Fibroblast of the conjunctiva (primary cell): ENCODE measurements around the gene NAV3.

Experiments
- DNase-seq: peaks from one replicate; pipeline ENCODE4 v3.0.0-alpha.2; 2010; ENCODE audit warnings: low read depth

Gene NAV3

DNA sequence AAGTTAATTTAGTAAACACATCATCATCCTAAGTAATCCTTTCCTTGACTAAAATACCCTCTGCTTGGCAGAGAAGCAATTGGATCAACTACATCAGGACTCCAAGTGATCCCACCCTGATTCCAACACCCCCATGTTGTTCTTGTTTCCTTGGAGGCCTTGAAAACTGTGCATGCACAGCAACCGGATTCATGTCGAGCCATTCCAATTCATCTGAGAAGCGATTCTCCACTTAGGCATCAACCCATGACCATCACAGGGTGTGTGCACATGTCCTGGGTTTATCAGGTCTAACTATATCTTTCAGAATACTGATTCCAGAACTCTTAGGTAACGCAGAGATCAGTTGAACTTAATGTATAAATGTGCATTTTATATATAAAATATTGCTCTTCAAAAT lies 163.0 kb downstream of the NAV3 start:
- no peak for DNase-seq

GRCh38 chr12:77995436-77996167 lies 164.9 kb downstream of the NAV3 start:
- peak; percentile 9 for DNase-seq

DNA sequence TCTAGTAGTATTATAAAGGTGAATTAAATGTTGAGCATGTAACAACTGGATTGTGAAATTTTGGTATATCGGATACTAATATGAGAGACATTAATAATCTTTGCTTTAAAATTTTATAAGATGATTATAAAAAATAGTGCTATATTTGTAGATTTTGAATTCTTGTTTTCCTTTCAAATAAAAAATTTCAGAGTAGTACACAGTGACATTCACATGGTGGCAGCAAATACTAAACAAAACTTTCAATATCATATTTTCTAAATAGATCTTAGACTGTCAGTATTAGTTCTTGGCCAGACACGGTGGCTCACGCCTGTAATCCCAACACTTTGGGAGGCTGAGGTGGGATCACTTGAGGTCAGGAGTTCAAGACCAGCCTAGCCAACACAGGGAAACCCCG lies 166.0 kb downstream of the NAV3 start:
- no peak for DNase-seq

DNA sequence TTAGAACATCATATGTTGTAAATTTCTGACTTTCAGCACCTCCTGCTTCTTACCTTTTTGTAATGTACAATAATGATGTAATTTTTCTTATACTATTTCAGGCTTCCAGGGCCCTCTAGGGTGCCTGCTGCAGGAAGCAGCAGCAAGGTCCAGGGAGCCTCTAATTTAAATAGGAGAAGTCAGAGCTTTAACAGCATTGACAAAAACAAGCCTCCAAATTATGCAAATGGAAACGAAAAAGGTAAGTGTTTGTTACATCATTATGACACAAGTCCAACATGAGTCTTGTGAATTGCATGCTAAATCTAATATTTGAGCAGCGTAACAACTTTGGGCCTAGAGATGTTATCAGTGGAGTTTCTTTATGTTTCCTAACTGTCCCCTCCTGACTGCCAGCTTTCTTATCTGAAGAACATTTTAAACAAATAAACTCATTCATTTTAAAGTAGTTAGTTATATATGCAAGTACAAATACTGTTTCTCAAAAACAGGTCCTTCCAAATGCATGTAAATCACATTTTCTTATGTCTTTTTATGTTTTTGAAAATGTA lies 167.6 kb downstream of the NAV3 start:
- DNase-seq = no peak

DNA sequence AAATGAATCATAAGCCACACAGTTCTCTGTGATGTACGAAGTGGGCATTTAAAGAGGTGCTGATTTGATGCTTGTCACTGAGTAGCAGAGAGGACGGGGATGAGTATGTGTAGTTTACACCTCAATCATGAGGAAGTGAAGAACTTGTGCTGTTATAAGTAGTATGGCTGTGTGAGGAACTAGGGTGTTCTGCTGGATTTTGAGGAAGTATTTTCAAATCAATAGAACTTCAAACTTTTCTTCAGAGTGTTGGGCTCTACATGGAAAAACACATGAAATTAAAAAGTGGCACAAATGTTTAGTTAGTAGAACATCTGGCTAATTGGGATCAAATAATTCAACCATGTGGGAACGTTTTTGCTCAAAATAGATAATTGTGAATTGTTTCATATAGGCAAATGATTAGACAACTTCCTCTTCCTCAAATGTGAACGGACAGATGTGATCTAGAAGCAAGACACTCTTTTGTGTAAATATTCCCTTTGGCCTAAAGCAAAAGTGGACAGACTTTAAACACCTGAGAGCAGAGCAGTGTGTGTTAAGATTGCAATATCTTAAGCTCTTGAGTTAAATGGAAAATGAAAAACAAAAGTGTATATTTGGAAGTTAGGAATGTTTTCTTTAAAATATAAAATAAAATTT lies 168.5 kb downstream of the NAV3 start:
- DNase-seq = no peak

DNA sequence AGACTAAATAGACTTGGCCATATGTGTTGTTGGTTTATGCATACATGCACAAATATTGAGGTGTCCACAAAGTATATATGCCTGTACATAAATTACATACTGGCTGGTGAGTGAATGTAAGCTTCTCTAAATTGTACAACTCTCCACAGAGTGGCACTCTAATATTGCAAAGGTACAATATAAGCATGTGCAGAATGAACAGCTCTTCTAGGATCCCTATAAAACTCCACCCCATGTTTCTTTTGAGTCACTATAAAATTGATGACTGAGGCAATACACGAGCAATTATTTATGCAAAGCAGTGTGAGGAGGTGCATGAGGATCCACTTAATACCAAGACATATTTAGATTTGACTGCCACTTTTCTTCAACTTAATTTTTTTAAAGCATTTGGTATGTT lies 172.2 kb downstream of the NAV3 start:
- peak; percentile 5 for DNase-seq

GRCh38 chr12:78004249-78005093 lies 173.8 kb downstream of the NAV3 start:
- DNase-seq = no peak

GRCh38 chr12:78005094-78005492 lies 174.4 kb downstream of the NAV3 start:
- no peak for DNase-seq

GRCh38 chr12:78007173-78007572 lies 176.5 kb downstream of the NAV3 start:
- no peak for DNase-seq

GRCh38 chr12:78009031-78009430 lies 178.3 kb downstream of the NAV3 start:
- DNase-seq = no peak

DNA sequence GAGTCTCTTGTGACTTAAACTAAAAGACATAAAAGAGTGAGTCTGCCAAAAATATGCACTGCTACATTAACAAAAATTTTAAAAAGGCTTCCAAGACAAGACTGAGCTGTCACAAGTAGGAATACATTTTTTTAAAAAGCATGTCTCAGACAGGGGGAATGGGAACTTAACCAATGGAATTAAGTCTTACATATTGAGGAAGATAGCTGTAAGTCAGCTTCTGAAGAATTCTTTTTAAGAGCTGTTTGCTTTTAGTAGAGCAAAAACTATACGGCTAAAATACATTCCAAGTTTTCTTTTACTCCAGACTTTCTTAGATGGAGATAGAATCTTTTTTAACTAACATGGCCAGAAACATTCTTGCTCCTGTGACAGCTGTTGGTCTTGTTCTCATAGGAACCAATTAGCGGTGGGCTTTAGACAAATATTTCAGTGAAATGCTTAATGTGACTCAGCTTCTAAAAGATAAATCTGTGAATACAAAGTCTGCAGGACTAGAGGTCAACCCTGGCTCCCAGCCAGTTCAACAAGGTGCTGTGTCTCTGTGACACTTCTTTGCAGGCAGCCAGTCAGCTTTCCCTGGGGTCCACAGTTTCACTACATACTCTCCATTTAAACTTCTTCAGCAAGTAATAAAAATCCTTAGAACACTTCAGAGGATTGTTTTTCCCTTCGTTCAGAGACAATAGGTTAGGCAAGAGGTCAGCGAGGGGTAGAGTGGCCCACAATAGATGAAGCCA lies 187.6 kb downstream of the NAV3 start:
- no peak for DNase-seq

- DNase-seq = no peak
These were observed 188.2 kb downstream of the NAV3 start for GRCh38 chr12:78018939-78019338.

GRCh38 chr12:78028426-78028825 lies 197.7 kb downstream of the NAV3 start:
- no peak for DNase-seq

DNA sequence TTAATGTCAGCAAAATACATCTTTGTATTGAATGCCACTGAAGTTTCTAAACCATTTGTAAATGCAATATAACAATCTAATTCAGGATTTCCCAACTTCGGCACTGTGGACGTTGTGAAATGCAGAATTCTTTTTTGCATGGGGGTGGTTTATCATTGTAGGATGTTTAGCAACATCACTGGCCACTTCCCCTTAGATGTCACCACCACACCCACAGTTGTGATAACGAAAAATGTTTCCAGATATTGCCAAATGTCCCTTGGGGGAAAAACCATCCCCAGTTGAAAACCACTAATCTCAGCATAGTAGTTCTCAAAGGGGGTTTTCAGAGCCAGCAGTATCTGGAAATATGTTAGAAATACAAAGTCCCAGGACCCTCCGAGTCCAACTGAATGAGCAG lies 203.3 kb downstream of the NAV3 start:
- peak; percentile 22 for DNase-seq

- DNase-seq = no peak
These were observed 205.4 kb downstream of the NAV3 start for GRCh38 chr12:78035901-78036606.

DNA sequence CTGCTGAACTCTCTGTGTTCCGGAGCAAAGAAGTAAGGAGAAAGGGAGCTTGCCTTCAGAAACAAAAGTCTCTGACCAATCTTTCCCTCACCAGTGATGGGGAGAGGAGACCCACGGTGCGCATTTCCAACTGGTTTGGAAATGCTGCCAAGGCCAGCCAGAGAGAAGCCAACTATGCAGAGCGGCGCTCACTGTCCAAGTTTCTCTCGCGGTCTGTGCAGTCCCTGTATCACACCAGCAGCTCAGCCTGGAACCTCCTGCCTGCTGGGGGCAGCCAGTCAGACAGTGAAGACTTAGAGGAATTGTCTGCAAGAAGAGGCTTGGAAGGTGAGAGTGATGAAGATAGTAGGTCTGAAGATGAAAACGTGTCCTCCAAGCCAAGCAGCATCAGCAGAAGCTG lies 206.2 kb downstream of the NAV3 start:
- no peak for DNase-seq

GRCh38 chr12:78037707-78038106 lies 207.0 kb downstream of the NAV3 start:
- no peak for DNase-seq

GRCh38 chr12:78038541-78038940 lies 207.8 kb downstream of the NAV3 start:
- no peak for DNase-seq

DNA sequence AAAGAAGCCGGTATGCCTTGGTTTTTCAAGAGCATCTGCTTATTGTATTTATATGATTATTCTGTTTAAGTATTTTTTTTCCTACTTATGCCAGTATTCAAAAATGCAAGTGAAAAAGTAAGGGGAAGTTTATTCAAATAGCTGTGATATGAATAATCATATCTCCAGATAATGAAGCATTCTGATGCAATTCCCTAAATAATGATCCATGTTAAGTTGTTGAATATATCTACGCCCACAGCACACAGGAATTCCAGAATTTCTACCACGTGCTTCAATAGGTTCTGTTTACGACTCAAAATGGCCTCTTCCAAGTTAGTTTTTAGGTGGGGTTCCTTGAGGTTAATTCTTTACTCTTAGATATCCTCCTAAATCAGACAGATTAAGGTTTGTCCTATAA lies 208.3 kb downstream of the NAV3 start:
- DNase-seq = no peak

DNA sequence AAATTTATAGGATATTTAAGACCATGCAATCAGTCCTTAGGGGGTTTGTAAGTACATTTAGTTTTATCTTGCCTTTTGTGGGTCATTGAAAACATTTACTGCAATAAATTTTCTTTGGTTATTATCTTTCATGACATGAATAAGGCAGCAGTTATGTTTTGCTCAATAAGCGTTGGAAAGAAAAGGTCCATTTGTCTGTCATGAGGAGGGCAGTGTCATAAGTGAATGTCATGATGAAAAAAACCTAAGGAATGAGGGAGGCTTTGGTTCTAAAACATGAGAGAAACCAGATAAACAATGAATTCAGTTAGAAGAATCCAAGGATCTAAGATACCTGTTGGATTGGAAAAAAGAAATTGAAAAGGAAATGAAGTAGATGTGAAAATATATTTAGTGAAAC lies 209.4 kb downstream of the NAV3 start:
- DNase-seq = no peak

GRCh38 chr12:78050790-78051189 lies 220.1 kb downstream of the NAV3 start:
- DNase-seq = no peak
